HEK293 (cell line): ENCODE measurements around the gene VWC2L.

Experiments used
- REPIN1 ChIP-seq: fragments of 450-650 bp; formaldehyde crosslinking; IDR thresholded peaks from 2 replicates; pipeline ENCODE4 v1.5.1; 2017; ENCODE audit warnings: missing biosample characterization, missing genetic modification characterization, low read depth
- ZBTB1 ChIP-seq: fragments of 450-650 bp; formaldehyde crosslinking; IDR thresholded peaks from 2 replicates; pipeline ENCODE4 v1.5.1; 2016; ENCODE audit warnings: missing biosample characterization, missing genetic modification characterization
- ZBTB21 ChIP-seq: fragments of 450-650 bp; formaldehyde crosslinking; IDR thresholded peaks from 2 replicates; pipeline ENCODE4 v1.5.1; 2017; ENCODE audit warnings: missing biosample characterization, missing genetic modification characterization
- ZBTB7A ChIP-seq: fragments of 450-650 bp; formaldehyde crosslinking; IDR thresholded peaks from 2 replicates; pipeline ENCODE4 v1.5.1; 2016; ENCODE audit warnings: low read depth, missing biosample characterization, missing genetic modification characterization
- ZBTB8A ChIP-seq: fragments of 450-650 bp; formaldehyde crosslinking; IDR thresholded peaks from 2 replicates; pipeline ENCODE4 v1.5.1; 2016; ENCODE audit warnings: missing biosample characterization, missing genetic modification characterization
- ZNF155 ChIP-seq: fragments of 450-650 bp; formaldehyde crosslinking; IDR thresholded peaks from 2 replicates; pipeline ENCODE4 v1.5.1; 2016; ENCODE audit warnings: missing biosample characterization, missing genetic modification characterization
- ZNF221 ChIP-seq: fragments of 450-650 bp; formaldehyde crosslinking; IDR thresholded peaks from 2 replicates; pipeline ENCODE4 v1.5.1; 2017; ENCODE audit warnings: missing biosample characterization, missing genetic modification characterization, borderline replicate concordance
- ZNF239 ChIP-seq: fragments of 450-650 bp; formaldehyde crosslinking; IDR thresholded peaks from 2 replicates; pipeline ENCODE4 v1.5.1; 2016; ENCODE audit warnings: missing biosample characterization, missing genetic modification characterization
- ZNF324 ChIP-seq: fragments of 450-650 bp; formaldehyde crosslinking; IDR thresholded peaks from 2 replicates; pipeline ENCODE4 v1.5.1; 2016; ENCODE audit warnings: missing biosample characterization, missing genetic modification characterization
- TF ChIP-seq, protein P1 (sequence below): fragments of 450-650 bp; formaldehyde crosslinking; IDR thresholded peaks from 2 replicates; pipeline ENCODE4; 2016; ENCODE audit warnings: missing biosample characterization, missing genetic modification characterization
- TF ChIP-seq, protein P2 (sequence below): fragments of 450-650 bp; formaldehyde crosslinking; IDR thresholded peaks from 2 replicates; pipeline ENCODE4 v1.5.1; 2016; ENCODE audit warnings: missing biosample characterization, missing genetic modification characterization
- TF ChIP-seq, protein P3 (sequence below): fragments of 450-650 bp; IDR thresholded peaks from 2 replicates; pipeline ENCODE4 v1.5.1; 2018; ENCODE audit warnings: missing biosample characterization, mild to moderate bottlenecking, missing genetic modification characterization
- TF ChIP-seq, protein P4 (sequence below): fragments of 450-650 bp; formaldehyde crosslinking; IDR thresholded peaks from 2 replicates; pipeline ENCODE4 v1.5.1; 2016; ENCODE audit warnings: missing biosample characterization, missing genetic modification characterization
- TF ChIP-seq, protein P5 (sequence below): fragments of 450-650 bp; formaldehyde crosslinking; IDR thresholded peaks from 2 replicates; pipeline ENCODE4 v1.5.1; 2016; ENCODE audit warnings: missing biosample characterization, missing genetic modification characterization, borderline replicate concordance

DNA sequence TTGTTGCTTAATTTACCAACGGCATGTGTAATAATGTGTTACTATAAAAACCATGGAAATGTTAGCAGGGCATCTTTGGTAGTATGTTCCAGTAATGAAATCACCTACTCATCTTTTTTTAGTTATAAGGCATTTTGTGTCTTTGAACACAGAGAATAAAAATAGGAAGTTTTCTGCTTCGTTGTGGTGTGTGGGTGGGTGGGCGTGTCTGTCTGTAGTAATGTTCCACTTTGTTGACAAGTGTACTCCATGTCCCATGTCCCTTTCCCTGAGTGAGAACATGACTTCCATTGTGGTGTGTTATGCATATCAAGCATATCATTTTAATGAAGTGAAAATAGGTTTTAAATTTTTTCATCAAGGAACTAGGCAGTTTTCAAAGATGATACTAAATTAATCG lies 149.3 kb downstream of the VWC2L start:
- no peak for TF ChIP-seq ZNF221 (tag by site-specific recombination)
- TF ChIP-seq, protein P1, sequence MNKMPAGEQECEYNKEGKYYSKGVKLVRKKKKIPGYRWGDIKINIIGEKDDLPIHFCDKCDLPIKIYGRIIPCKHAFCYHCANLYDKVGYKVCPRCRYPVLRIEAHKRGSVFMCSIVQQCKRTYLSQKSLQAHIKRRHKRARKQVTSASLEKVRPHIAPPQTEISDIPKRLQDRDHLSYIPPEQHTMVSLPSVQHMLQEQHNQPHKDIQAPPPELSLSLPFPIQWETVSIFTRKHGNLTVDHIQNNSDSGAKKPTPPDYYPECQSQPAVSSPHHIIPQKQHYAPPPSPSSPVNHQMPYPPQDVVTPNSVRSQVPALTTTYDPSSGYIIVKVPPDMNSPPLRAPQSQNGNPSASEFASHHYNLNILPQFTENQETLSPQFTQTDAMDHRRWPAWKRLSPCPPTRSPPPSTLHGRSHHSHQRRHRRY (tag by site-specific recombination): no peak
- no peak for TF ChIP-seq ZNF239 (tag by site-specific recombination)
- TF ChIP-seq, protein P2, sequence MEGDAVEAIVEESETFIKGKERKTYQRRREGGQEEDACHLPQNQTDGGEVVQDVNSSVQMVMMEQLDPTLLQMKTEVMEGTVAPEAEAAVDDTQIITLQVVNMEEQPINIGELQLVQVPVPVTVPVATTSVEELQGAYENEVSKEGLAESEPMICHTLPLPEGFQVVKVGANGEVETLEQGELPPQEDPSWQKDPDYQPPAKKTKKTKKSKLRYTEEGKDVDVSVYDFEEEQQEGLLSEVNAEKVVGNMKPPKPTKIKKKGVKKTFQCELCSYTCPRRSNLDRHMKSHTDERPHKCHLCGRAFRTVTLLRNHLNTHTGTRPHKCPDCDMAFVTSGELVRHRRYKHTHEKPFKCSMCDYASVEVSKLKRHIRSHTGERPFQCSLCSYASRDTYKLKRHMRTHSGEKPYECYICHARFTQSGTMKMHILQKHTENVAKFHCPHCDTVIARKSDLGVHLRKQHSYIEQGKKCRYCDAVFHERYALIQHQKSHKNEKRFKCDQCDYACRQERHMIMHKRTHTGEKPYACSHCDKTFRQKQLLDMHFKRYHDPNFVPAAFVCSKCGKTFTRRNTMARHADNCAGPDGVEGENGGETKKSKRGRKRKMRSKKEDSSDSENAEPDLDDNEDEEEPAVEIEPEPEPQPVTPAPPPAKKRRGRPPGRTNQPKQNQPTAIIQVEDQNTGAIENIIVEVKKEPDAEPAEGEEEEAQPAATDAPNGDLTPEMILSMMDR (tag by site-specific recombination): no peak
- no peak for TF ChIP-seq ZBTB8A
- no peak for TF ChIP-seq ZNF324
- no peak for TF ChIP-seq ZBTB1
- TF ChIP-seq, protein P3, sequence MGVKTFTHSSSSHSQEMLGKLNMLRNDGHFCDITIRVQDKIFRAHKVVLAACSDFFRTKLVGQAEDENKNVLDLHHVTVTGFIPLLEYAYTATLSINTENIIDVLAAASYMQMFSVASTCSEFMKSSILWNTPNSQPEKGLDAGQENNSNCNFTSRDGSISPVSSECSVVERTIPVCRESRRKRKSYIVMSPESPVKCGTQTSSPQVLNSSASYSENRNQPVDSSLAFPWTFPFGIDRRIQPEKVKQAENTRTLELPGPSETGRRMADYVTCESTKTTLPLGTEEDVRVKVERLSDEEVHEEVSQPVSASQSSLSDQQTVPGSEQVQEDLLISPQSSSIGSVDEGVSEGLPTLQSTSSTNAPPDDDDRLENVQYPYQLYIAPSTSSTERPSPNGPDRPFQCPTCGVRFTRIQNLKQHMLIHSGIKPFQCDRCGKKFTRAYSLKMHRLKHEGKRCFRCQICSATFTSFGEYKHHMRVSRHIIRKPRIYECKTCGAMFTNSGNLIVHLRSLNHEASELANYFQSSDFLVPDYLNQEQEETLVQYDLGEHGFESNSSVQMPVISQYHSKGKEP (tag by site-specific recombination): no peak
- TF ChIP-seq REPIN1 (tag by site-specific recombination): no peak
- TF ChIP-seq, protein P4, sequence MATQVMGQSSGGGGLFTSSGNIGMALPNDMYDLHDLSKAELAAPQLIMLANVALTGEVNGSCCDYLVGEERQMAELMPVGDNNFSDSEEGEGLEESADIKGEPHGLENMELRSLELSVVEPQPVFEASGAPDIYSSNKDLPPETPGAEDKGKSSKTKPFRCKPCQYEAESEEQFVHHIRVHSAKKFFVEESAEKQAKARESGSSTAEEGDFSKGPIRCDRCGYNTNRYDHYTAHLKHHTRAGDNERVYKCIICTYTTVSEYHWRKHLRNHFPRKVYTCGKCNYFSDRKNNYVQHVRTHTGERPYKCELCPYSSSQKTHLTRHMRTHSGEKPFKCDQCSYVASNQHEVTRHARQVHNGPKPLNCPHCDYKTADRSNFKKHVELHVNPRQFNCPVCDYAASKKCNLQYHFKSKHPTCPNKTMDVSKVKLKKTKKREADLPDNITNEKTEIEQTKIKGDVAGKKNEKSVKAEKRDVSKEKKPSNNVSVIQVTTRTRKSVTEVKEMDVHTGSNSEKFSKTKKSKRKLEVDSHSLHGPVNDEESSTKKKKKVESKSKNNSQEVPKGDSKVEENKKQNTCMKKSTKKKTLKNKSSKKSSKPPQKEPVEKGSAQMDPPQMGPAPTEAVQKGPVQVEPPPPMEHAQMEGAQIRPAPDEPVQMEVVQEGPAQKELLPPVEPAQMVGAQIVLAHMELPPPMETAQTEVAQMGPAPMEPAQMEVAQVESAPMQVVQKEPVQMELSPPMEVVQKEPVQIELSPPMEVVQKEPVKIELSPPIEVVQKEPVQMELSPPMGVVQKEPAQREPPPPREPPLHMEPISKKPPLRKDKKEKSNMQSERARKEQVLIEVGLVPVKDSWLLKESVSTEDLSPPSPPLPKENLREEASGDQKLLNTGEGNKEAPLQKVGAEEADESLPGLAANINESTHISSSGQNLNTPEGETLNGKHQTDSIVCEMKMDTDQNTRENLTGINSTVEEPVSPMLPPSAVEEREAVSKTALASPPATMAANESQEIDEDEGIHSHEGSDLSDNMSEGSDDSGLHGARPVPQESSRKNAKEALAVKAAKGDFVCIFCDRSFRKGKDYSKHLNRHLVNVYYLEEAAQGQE: no peak
- TF ChIP-seq, protein P5, sequence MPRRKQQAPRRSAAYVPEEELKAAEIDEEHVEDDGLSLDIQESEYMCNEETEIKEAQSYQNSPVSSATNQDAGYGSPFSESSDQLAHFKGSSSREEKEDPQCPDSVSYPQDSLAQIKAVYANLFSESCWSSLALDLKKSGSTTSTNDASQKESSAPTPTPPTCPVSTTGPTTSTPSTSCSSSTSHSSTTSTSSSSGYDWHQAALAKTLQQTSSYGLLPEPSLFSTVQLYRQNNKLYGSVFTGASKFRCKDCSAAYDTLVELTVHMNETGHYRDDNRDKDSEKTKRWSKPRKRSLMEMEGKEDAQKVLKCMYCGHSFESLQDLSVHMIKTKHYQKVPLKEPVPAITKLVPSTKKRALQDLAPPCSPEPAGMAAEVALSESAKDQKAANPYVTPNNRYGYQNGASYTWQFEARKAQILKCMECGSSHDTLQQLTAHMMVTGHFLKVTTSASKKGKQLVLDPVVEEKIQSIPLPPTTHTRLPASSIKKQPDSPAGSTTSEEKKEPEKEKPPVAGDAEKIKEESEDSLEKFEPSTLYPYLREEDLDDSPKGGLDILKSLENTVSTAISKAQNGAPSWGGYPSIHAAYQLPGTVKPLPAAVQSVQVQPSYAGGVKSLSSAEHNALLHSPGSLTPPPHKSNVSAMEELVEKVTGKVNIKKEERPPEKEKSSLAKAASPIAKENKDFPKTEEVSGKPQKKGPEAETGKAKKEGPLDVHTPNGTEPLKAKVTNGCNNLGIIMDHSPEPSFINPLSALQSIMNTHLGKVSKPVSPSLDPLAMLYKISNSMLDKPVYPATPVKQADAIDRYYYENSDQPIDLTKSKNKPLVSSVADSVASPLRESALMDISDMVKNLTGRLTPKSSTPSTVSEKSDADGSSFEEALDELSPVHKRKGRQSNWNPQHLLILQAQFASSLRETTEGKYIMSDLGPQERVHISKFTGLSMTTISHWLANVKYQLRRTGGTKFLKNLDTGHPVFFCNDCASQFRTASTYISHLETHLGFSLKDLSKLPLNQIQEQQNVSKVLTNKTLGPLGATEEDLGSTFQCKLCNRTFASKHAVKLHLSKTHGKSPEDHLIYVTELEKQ (tag by site-specific recombination): no peak
- no peak for TF ChIP-seq ZNF155 (tag by site-specific recombination)
- TF ChIP-seq ZBTB21: no peak
- TF ChIP-seq ZBTB7A (tag by site-specific recombination): no peak
